Parathyroid adenoma (tissue), 2 donors: ENCODE measurements around the gene STRIT1.

Experiments
- H2AFZ ChIP-seq: fragments of 300-600 bp; sonication (generic); one replicate; pipeline ENCODE4 v1.7.0; 2017; ENCODE audit warnings: antibody characterized with exemption, mild to moderate bottlenecking
- H3K27ac ChIP-seq: fragments of 300-600 bp; sonication (generic); one replicate; pipeline ENCODE4 v1.7.0; 2017
- H3K27me3 ChIP-seq: fragments of 300-600 bp; sonication (generic); one replicate; pipeline ENCODE4 v1.7.0; 2017; ENCODE audit warnings: low read length; ENCODE audit not compliant: control insufficient read depth, insufficient read depth
- H3K36me3 ChIP-seq: fragments of 300-600 bp; sonication (generic); one replicate; pipeline ENCODE4 v1.7.0; 2017; ENCODE audit warnings: low read length; ENCODE audit not compliant: control insufficient read depth, insufficient read depth
- H3K4me1 ChIP-seq: fragments of 300-600 bp; sonication (generic); one replicate; pipeline ENCODE4 v1.7.0; 2017; ENCODE audit warnings: control low read depth
- H3K4me2 ChIP-seq: fragments of 300-600 bp; sonication (generic); one replicate; pipeline ENCODE4 v1.7.0; 2017; ENCODE audit warnings: low read length
- H3K4me3 ChIP-seq: fragments of 300-600 bp; sonication (generic); one replicate; pipeline ENCODE4 v1.7.0; 2017; ENCODE audit warnings: low read depth, low read length
- H3K79me2 ChIP-seq: fragments of 300-600 bp; sonication (generic); one replicate; pipeline ENCODE4 v1.7.0; 2017; ENCODE audit warnings: control low read depth
- H3K9ac ChIP-seq: fragments of 300-600 bp; sonication (generic); one replicate; pipeline ENCODE4 v1.7.0; 2017; ENCODE audit warnings: mild to moderate bottlenecking
- H3K9me3 ChIP-seq: fragments of 300-600 bp; sonication (generic); one replicate; pipeline ENCODE4 v1.7.0; 2017; ENCODE audit warnings: low read length; ENCODE audit not compliant: control insufficient read depth
- CTCF ChIP-seq: fragments of 300-600 bp; sonication (generic); IDR thresholded peaks from one replicate; pipeline ENCODE4 v1.7.0; 2017; ENCODE audit warnings: antibody characterized with exemption, mild to moderate bottlenecking
- donor health status: primary hyperparathyroidism.

STRIT1 gene

DNA sequence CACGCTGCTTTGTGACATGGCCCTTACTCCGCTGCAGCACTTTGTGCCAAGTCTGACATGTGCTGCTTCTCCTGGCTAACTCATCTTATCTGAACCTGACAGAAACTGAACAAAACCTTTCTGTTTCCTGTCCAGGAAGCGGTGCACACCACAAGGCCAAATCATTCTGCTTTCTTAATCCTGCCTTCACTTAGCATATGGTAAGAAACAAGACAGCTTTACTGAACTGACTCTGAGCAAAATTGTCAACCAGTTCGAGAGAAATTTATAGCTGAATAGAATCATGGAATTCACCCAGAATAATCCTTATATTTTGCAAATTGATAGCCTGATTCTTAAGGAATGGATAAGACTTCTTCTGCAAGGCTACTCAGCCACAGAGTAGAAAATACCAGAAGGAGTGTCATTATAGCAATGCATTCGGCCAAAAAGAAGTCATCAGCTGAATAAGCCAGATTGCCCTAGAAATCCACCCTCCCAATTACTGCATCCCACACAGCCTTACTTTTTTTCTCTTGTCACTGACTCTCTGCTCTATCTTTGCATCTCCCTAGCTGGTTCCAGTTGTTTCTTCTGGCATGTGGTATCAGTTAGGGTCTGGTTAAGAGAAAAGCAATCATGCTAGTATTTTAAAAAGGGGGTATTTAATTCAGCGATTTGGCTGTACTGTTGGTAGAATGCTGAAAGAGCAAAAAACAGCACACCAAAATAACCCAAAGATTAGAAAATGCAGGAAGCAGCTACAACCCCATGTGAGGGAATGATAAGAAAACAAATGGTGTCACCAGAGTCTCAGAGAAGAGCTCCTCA lies 41.6 kb upstream of the STRIT1 start:
- Histone ChIP-seq H3K79me2 (no peaks in the 10 kb centered on the region), H3K9ac (peak overlapping the region; percentile 4), H3K4me2 (no peak overlapping the region), H3K4me1 (peaks cover 74% of the 10 kb centered on the region), H3K27ac (peak overlapping the region; percentile 96), H2AFZ (peak overlapping the region; percentile 58), H3K27me3 (no peaks in the 10 kb centered on the region), H3K36me3 (no peaks in the 10 kb centered on the region), H3K4me3 (no peak overlapping the region), H3K9me3 (no peaks in the 10 kb centered on the region)
- no peak for TF ChIP-seq CTCF

GRCh38 chr3:155334215-155334913 lies 40.9 kb upstream of the STRIT1 start:
- H3K9me3 ChIP-seq, result no peaks in the 10 kb centered on the region
- H3K4me1 ChIP-seq, result peaks cover 81% of the 10 kb centered on the region
- H3K4me2 ChIP-seq, result no peak overlapping the region
- TF ChIP-seq CTCF, result no peak
- no peak overlapping the region for H3K9ac ChIP-seq
- no peaks in the 10 kb centered on the region for H3K79me2 ChIP-seq
- peak overlapping the region; percentile 58 for H2AFZ ChIP-seq
- H3K27ac ChIP-seq, result peak overlapping the region; percentile 96
- no peak overlapping the region for H3K4me3 ChIP-seq
- H3K27me3 ChIP-seq, result no peaks in the 10 kb centered on the region
- no peaks in the 10 kb centered on the region for H3K36me3 ChIP-seq

GRCh38 chr3:155332716-155333115 lies 39.2 kb upstream of the STRIT1 start:
- TF ChIP-seq CTCF, result no peak
- peak overlapping the region; percentile 96 for H3K27ac ChIP-seq
- H3K36me3 ChIP-seq, result no peaks in the 10 kb centered on the region
- no peak overlapping the region for H3K4me3 ChIP-seq
- H3K4me1 ChIP-seq, result peaks cover 85% of the 10 kb centered on the region
- no peaks in the 10 kb centered on the region for H3K27me3 ChIP-seq
- no peaks in the 10 kb centered on the region for H3K79me2 ChIP-seq
- H3K4me2 ChIP-seq, result no peak overlapping the region
- no peak overlapping the region for H3K9ac ChIP-seq
- H2AFZ ChIP-seq, result peak overlapping the region; percentile 61
- no peaks in the 10 kb centered on the region for H3K9me3 ChIP-seq

DNA sequence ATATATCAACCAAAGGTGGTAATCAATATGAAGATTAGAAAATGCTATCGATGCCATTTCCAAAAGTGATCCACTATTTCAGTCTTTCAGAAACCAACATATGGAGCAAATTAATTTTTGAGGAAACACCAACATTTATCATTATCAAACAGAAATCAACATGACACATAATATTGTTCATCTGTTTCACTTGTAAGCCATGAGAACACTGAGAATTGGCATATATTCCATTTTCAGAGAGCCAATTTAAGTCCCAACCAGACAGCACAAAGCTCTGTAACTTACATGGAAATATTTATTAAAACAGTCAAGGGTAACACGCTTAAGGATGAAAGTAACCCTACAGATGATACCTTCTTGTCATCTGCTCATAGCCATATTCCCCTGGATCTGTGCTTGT lies 37.6 kb upstream of the STRIT1 start:
- H3K27me3 ChIP-seq, result no peaks in the 10 kb centered on the region
- H3K36me3 ChIP-seq, result no peaks in the 10 kb centered on the region
- H2AFZ ChIP-seq, result no peak overlapping the region
- TF ChIP-seq CTCF, result no peak
- no peak overlapping the region for H3K4me2 ChIP-seq
- H3K9me3 ChIP-seq, result no peaks in the 10 kb centered on the region
- H3K4me3 ChIP-seq, result no peak overlapping the region
- H3K9ac ChIP-seq, result no peak overlapping the region
- H3K4me1 ChIP-seq, result peaks cover 85% of the 10 kb centered on the region
- H3K27ac ChIP-seq, result peak overlapping the region; percentile 96
- no peaks in the 10 kb centered on the region for H3K79me2 ChIP-seq
